ENCODE results near the gene TMEM244.
"Not testable (repeated sequence)": the region's sequence is repeated elsewhere in the genome, so short reads cannot be mapped to it uniquely, and the experiment has no call there.

TMEM244 gene

GRCh38 chr6:129812145-129812777 lies 48.9 kb downstream of the TMEM244 start:
- DNase-seq (ENCODE audit: low spot score), result no peak

DNA sequence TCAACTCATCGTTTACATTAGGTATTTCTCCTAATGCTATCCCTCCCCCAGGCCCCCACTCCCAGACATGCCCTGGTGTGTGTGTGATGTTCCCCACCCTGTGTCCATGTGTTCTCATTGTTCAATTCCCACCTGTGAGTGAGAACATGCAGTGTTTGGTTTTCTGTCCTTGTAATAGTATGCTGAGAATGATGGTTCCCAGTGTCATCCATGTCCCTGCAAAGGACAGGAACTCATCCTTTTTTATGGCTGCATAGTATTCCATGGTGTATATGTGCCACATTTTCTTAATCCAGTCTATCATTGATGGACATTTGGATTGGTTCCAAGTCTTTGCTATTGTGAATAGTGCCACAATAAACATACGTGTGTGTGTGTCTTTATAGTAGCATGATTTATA lies 54.0 kb downstream of the TMEM244 start:
- DNase-seq (ENCODE audit: low spot score), result not testable (repeated sequence)

DNA sequence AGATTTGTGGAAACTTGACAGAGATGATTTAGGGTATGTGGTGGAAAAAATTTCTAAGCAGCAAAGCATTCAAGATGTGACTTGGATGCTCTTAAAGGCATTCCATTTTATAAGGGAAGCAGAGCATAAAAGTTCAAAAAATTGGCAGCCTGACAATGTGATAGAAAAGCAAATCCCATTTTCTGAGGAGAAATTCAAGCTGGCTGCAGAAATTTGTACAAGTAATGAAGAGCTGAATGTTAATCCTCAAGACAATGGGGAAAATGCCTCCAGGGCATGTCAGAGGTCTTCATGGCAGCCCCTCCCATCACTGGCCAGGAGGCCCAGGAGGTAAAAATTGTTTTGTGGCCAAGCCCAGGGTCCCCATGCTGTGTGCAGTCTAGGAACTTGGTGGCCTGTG lies 58.2 kb downstream of the TMEM244 start:
- not testable (repeated sequence) for DNase-seq (ENCODE audit: low spot score)

GRCh38 chr6:129801909-129802308 lies 59.2 kb downstream of the TMEM244 start:
- no peak for DNase-seq (ENCODE audit: low spot score)

- DNase-seq (ENCODE audit: low spot score), result peak; percentile 29
Measured at GRCh38 chr6:129795261-129795660, 65.9 kb downstream of the TMEM244 start.

GRCh38 chr6:129793447-129793846 lies 67.7 kb downstream of the TMEM244 start:
- DNase-seq (ENCODE audit: low spot score), result no peak

DNA sequence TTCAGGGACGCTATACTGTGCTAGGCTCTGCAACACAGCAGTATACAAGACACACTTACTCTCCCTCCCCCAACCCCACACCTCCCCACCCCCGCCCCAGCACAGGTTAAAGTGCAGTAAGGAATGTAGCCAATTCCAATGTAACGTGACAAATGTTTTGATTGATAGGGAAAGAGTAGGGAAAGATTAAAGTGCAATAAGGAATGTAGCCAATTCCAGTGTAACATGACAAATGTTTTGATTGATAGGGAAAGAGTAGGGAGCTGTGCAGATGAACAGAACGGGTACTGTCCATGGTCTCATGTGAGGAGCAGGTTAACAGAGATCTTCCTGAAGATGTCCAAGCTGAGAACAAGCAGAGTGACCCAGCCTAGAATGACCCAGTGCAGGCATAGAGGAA lies 69.1 kb downstream of the TMEM244 start:
- no peak for DNase-seq (ENCODE audit: low spot score)

DNA sequence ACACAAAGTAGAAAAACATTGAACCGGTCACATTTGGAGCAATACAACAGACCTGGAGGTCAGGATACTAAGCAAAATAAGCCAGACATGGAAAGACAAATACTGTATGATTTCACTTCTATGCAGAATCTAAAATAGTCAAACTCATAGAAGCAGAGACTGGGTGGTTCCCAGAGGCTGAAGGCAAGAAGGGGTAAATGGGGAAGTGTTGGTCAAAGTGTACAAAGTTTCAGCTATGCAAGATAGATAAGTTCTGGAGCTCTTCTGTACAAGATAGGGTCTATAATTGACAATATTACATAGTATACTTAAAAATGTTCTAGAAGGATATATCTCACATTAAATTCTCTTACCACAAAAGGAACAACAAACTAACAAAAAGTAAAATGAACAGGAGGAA lies 70.3 kb downstream of the TMEM244 start:
- DNase-seq (ENCODE audit: low spot score), result no peak

GRCh38 chr6:129789974-129790373 lies 71.1 kb downstream of the TMEM244 start:
- no peak for DNase-seq (ENCODE audit: low spot score)

DNA sequence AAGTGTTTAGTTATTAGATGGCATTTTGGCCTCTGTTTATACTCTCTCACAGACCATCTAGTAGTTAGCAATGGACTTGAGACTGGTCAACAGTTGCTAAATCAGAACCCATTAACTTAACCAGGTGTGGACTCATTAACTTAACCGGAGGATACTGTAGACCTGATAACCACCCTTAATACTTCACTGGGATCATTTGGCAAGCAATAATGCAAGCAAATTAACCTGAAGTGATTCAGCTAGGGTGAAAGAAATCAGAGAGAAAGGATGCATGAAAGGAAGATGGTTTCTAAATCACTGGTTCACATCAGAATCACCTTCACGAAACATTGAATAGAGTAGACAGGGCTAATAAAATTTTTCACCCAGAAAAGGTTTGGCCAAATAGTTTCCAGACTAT lies 73.3 kb downstream of the TMEM244 start:
- no peak for DNase-seq (ENCODE audit: low spot score)

GRCh38 chr6:129786548-129786947 lies 74.6 kb downstream of the TMEM244 start:
- no peak for DNase-seq (ENCODE audit: low spot score)

GRCh38 chr6:129785756-129786135 lies 75.4 kb downstream of the TMEM244 start:
- no peak for DNase-seq (ENCODE audit: low spot score)

DNA sequence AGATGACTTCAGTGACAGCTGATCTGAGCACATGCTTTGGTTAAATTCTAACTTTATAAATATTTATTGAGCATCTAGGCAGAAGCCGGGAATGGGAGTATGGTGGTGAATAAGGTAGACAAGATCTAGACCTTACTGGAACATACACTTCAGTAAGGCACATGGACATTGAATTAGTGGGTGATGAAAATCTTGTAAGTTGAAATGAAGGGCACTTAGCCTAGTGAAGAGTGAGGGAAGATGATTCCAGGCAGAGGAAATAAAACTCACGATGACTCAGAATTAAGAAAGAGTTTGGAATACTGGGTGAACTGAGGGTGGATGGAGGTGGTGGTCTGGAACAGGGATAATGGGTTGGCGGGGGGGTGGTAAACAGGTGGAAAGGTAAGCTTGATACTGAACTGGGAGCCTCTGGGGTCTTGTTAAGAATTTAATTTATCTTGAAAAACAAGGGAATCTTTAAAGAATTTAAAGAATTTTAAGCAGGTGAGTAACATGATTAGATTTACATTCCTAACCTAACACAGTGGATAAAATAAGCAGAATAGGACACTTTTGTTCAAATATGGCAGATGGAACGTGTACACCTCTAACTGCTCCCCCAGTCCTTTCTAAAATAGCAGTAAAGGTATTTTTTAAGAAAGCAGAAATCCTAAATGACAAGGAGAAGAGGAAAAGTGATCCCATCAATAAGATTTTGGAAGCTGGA lies 75.9 kb downstream of the TMEM244 start:
- no peak for DNase-seq (ENCODE audit: low spot score)
